ENCODE results near the gene HBA1.
"Not testable (repeated sequence)": the region's sequence is repeated elsewhere in the genome, so short reads cannot be mapped to it uniquely, and the experiment has no call there.

Gene HBA1

GRCh38 chr16:176477-177382 lies at the start of gene HBA1:
Gene HBA1 (plus strand): TSS chr16:176680. CDS start chr16:176717, 37 bp downstream.
- not testable (repeated sequence) for H3K4me3 ChIP-seq (ENCODE audit: low read depth, low read length)

DNA sequence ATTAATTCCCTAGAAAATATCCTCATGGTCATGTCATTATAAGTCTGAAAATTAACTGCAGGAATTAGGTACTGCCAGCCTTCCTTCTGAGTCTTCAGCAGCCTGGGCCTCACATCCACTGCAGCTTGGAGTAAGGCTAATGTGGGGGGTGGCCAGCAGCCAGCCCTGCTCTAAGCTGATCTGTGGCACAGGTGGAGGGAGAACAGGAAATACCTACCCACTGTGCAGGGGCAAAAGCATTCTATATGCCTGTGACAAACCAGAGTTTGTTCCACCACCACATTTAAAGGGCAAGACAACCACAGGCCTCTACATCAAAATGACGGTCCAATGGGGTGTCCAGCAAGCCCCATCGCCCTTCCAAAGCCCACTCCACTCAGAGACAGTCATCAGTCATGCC lies 47.4 kb upstream of the HBA1 start:
- TF ChIP-seq CTCF (IDR thresholded peaks at IDR 0.05; ENCODE audit: borderline replicate concordance, insufficient read depth, low read depth, low read length) = no peak

GRCh38 chr16:130533-131173 lies 45.8 kb upstream of the HBA1 start:
- H3K4me3 ChIP-seq (ENCODE audit: low read depth, low read length) = no peak overlapping the region
- no peak for TF ChIP-seq CTCF (IDR thresholded peaks at IDR 0.05; ENCODE audit: borderline replicate concordance, insufficient read depth, low read depth, low read length)

More for the DNA sequence above, 47.4 kb upstream of the HBA1 start:
- H3K4me3 ChIP-seq (ENCODE audit: low read depth, low read length) = no peak overlapping the region

DNA sequence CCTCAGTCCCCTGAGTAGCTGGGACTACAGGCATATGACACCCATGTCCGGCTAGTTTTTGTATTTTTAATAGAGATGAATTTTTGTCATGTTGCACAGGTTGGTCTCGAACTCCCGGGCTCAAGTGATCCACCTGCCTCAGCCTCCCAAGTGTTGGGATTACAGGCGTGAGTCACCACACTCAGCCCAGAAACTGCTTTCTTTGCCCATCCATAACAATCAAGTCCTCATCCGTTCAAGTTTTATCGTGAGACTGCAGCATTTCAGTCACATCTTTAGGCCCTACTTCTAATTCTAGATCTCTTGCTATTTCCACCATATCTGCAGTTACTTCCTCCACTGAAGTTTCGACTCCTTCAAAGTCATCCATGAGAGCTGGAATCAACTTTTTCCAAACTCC lies 44.4 kb upstream of the HBA1 start:
- H3K4me3 ChIP-seq (ENCODE audit: low read depth, low read length) = no peak overlapping the region
- TF ChIP-seq CTCF (IDR thresholded peaks at IDR 0.05; ENCODE audit: borderline replicate concordance, insufficient read depth, low read depth, low read length) = no peak

GRCh38 chr16:133716-134115 lies 42.8 kb upstream of the HBA1 start:
- no peak overlapping the region for H3K4me3 ChIP-seq (ENCODE audit: low read depth, low read length)
- no peak for TF ChIP-seq CTCF (IDR thresholded peaks at IDR 0.05; ENCODE audit: borderline replicate concordance, insufficient read depth, low read depth, low read length)

GRCh38 chr16:138049-138417 lies 38.4 kb upstream of the HBA1 start:
- H3K4me3 ChIP-seq (ENCODE audit: low read depth, low read length) = peak overlapping the region; percentile 76
- TF ChIP-seq CTCF (IDR thresholded peaks at IDR 0.05; ENCODE audit: borderline replicate concordance, insufficient read depth, low read depth, low read length) = no peak

GRCh38 chr16:140175-140857 lies 36.2 kb upstream of the HBA1 start:
- TF ChIP-seq CTCF (IDR thresholded peaks at IDR 0.05; ENCODE audit: borderline replicate concordance, insufficient read depth, low read depth, low read length) = no peak
- no peak overlapping the region for H3K4me3 ChIP-seq (ENCODE audit: low read depth, low read length)
